HEK293 (cell line): ENCODE results near the gene KRTAP1-5.

Experiments used
- PRDM10 ChIP-seq: fragments of 450-650 bp; formaldehyde crosslinking; IDR thresholded peaks from 2 replicates; pipeline ENCODE4 v1.5.1; 2016; ENCODE audit warnings: missing biosample characterization, missing genetic modification characterization
- ZBTB11 ChIP-seq: fragments of 450-650 bp; formaldehyde crosslinking; conservative IDR thresholded peaks from 2 replicates; pipeline ENCODE4 v1.5.1; 2016; ENCODE audit warnings: low read depth, missing biosample characterization, missing genetic modification characterization
- ZBTB21 ChIP-seq: fragments of 450-650 bp; formaldehyde crosslinking; IDR thresholded peaks from 2 replicates; pipeline ENCODE4 v1.5.1; 2017; ENCODE audit warnings: missing biosample characterization, missing genetic modification characterization
- ZFP69B ChIP-seq: fragments of 450-650 bp; formaldehyde crosslinking; IDR thresholded peaks from 2 replicates; pipeline ENCODE4 v1.5.1; 2016; ENCODE audit warnings: missing biosample characterization, missing genetic modification characterization
- ZNF112 ChIP-seq: fragments of 450-650 bp; formaldehyde crosslinking; IDR thresholded peaks from 2 replicates; pipeline ENCODE4 v1.5.0; 2017; ENCODE audit warnings: missing biosample characterization, missing genetic modification characterization
- ZNF157 ChIP-seq: fragments of 450-650 bp; formaldehyde crosslinking; IDR thresholded peaks from 2 replicates; pipeline ENCODE4 v1.5.1; 2016; ENCODE audit warnings: missing biosample characterization, missing genetic modification characterization
- ZNF175 ChIP-seq: fragments of 450-650 bp; formaldehyde crosslinking; IDR thresholded peaks from 2 replicates; pipeline ENCODE4 v1.5.1; 2016; ENCODE audit warnings: missing biosample characterization, missing genetic modification characterization
- ZNF37A ChIP-seq: fragments of 450-650 bp; IDR thresholded peaks from 2 replicates; pipeline ENCODE4 v1.5.1; 2018; ENCODE audit warnings: missing biosample characterization, missing genetic modification characterization
- ZNF449 ChIP-seq: fragments of 450-650 bp; formaldehyde crosslinking; IDR thresholded peaks from 2 replicates; pipeline ENCODE4 v1.5.1; 2017; ENCODE audit warnings: missing biosample characterization, mild to moderate bottlenecking, missing genetic modification characterization, moderate library complexity
- ZNF518A ChIP-seq: fragments of 450-650 bp; formaldehyde crosslinking; conservative IDR thresholded peaks from 2 replicates; pipeline ENCODE4 v1.5.1; 2016; ENCODE audit warnings: low read depth, missing biosample characterization, missing genetic modification characterization
- ZNF561 ChIP-seq: fragments of 450-650 bp; IDR thresholded peaks from 2 replicates; pipeline ENCODE4 v1.5.1; 2018; ENCODE audit warnings: missing biosample characterization, missing genetic modification characterization, borderline replicate concordance
- ZNF600 ChIP-seq: fragments of 450-650 bp; formaldehyde crosslinking; IDR thresholded peaks from 2 replicates; pipeline ENCODE4 v1.5.1; 2016; ENCODE audit warnings: missing biosample characterization, missing genetic modification characterization
- ZNF670 ChIP-seq: fragments of 450-650 bp; formaldehyde crosslinking; IDR thresholded peaks from 2 replicates; pipeline ENCODE4 v1.5.1; 2016; ENCODE audit warnings: missing biosample characterization, missing genetic modification characterization, low read depth
- ZNF76 ChIP-seq: fragments of 450-650 bp; formaldehyde crosslinking; IDR thresholded peaks from 2 replicates; pipeline ENCODE4; 2016; ENCODE audit warnings: low read depth, missing biosample characterization, missing genetic modification characterization, borderline replicate concordance
- TF ChIP-seq, protein P1 (sequence below): fragments of 450-650 bp; formaldehyde crosslinking; IDR thresholded peaks from 2 replicates; pipeline ENCODE4 v1.5.1; 2016; ENCODE audit warnings: missing biosample characterization, missing genetic modification characterization
- TF ChIP-seq, protein P2 (sequence below): fragments of 450-650 bp; formaldehyde crosslinking; IDR thresholded peaks from 2 replicates; pipeline ENCODE4 v1.5.1; 2017; ENCODE audit warnings: missing biosample characterization, missing genetic modification characterization

The KRTAP1-5 gene

DNA sequence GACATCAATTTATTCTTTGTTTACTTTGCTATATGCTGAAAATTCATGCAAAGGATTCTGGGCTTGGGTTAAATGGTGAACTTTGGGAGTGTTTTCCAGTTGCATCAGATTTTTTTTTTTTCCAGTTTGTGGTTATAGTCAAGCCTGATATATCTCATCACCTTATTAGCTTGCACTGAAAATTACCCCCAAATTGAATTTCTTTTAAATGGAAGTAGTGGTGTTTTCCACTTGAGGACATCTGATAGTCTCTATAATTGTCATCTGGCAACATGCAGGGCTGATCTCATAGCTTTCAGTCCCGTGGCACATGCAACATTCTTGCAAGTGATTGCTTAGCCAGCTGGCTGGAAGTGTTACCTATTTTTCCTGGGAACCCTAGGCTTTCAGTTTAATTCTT is 13.4 kb downstream of the KRTAP1-5 start (continued):
- peak; percentile 57 for TF ChIP-seq ZNF518A (tag by site-specific recombination)
- no peak for TF ChIP-seq ZNF157 (tag by site-specific recombination)
- TF ChIP-seq, protein P1, sequence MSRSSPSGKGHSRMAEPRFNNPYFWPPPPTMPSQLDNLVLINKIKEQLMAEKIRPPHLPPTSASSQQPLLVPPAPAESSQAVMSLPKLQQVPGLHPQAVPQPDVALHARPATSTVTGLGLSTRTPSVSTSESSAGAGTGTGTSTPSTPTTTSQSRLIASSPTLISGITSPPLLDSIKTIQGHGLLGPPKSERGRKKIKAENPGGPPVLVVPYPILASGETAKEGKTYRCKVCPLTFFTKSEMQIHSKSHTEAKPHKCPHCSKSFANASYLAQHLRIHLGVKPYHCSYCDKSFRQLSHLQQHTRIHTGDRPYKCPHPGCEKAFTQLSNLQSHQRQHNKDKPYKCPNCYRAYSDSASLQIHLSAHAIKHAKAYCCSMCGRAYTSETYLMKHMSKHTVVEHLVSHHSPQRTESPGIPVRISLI, result no peak
- no peak for TF ChIP-seq ZNF449 (tag by site-specific recombination)
- no peak for TF ChIP-seq ZNF37A (tag by site-specific recombination)
- no peak for TF ChIP-seq ZBTB11 (tag by site-specific recombination)
- no peak for TF ChIP-seq ZNF561 (tag by site-specific recombination)
- peak; percentile 47; the same call in 1 of the 2 replicates for TF ChIP-seq ZBTB21 (tag by site-specific recombination)
- TF ChIP-seq, protein P2, sequence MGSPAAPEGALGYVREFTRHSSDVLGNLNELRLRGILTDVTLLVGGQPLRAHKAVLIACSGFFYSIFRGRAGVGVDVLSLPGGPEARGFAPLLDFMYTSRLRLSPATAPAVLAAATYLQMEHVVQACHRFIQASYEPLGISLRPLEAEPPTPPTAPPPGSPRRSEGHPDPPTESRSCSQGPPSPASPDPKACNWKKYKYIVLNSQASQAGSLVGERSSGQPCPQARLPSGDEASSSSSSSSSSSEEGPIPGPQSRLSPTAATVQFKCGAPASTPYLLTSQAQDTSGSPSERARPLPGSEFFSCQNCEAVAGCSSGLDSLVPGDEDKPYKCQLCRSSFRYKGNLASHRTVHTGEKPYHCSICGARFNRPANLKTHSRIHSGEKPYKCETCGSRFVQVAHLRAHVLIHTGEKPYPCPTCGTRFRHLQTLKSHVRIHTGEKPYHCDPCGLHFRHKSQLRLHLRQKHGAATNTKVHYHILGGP (tag by site-specific recombination), result no peak
- TF ChIP-seq ZFP69B (tag by site-specific recombination), result 0 out of 2 replicates have a peak, but pooled peaks have one; percentile 30
- TF ChIP-seq ZNF600 (tag by site-specific recombination), result no peak
- no peak for TF ChIP-seq ZNF175 (tag by site-specific recombination)
- peak; percentile 27; the same call in 1 of the 2 replicates for TF ChIP-seq ZNF76 (tag by site-specific recombination)
- TF ChIP-seq ZNF112 (tag by site-specific recombination), result no peak
- TF ChIP-seq ZNF670 (tag by site-specific recombination), result no peak
- TF ChIP-seq PRDM10, result peak; percentile 49; the same call in 1 of the 2 replicates
